ENCODE results near the gene PRSS36. TPM values are rescaled to one million over a fixed set of nuclear protein-coding genes. Genes with fewer than 3 reads are reported as not detected.
A peak's percentile ranks its signal among the peaks of the same experiment; 100 is the strongest.

The PRSS36 gene
- total and polyA plus RNA-seq, 9 of the 15 experiments (the other 6 are each of a cell fraction or from before 2014, with no cell fraction given) = 0.09 to 1.2 (median 0.54) TPM; not detected in 2

DNA sequence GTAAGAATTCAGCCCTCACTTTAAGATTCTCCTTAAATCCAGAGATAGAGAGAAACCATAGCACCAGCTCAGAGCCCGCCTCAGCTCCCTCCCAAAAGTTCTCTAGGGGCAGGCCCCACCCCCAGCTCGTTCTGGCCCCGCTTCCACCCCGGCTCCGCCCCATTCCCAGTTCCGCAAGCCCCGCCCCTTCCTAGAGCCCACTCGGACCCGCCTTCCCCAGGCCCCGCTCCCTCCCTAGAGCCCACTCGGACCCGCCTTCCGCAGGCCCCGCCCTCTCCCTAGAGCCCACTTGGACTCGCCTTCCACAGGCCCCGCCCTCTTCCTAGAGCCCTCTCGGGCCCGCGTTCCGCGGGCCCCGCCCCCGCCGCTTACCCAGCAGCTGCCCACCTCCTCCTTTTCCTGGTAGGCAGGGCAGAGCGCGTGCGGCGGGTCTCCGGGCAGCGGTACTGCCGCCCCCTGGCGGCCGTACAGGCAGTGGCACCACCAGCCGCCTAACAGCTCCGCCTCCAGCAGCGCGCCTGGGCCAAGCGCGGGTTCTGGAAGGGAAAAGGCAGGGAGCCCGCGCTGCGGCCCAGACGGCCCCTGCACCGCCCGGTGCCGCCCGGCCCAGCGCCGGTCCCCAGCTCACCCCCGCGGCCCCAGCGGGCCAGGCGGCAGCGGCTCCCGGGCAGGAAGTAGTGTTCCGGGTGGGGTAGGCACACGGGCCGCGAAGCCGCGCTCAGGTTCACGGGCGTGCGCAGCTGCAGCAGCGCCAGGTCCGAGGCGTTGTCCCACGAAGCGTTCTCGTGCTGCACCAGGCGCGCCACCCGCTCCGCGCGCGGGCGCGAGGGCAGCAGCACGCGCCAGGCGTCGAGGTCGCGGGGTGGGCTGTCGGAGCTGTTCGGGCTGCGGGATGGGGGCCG, 7.5 kb downstream of the PRSS36 start (continued):
- TF ChIP-seq, protein P1, sequence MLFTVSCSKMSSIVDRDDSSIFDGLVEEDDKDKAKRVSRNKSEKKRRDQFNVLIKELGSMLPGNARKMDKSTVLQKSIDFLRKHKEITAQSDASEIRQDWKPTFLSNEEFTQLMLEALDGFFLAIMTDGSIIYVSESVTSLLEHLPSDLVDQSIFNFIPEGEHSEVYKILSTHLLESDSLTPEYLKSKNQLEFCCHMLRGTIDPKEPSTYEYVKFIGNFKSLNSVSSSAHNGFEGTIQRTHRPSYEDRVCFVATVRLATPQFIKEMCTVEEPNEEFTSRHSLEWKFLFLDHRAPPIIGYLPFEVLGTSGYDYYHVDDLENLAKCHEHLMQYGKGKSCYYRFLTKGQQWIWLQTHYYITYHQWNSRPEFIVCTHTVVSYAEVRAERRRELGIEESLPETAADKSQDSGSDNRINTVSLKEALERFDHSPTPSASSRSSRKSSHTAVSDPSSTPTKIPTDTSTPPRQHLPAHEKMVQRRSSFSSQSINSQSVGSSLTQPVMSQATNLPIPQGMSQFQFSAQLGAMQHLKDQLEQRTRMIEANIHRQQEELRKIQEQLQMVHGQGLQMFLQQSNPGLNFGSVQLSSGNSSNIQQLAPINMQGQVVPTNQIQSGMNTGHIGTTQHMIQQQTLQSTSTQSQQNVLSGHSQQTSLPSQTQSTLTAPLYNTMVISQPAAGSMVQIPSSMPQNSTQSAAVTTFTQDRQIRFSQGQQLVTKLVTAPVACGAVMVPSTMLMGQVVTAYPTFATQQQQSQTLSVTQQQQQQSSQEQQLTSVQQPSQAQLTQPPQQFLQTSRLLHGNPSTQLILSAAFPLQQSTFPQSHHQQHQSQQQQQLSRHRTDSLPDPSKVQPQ (CRISPR knock-in tag; IDR thresholded peaks at IDR 0.05; ENCODE audit: borderline replicate concordance) = no peak
- TF ChIP-seq GTF2A2 (tag; IDR thresholded peaks at IDR 0.05) = no peak
- no peak for TF ChIP-seq ZNF3 (CRISPR knock-in tag; IDR thresholded peaks at IDR 0.05)
- peak; percentile 37; the same call in 1 of the 2 replicates for TF ChIP-seq TCF7L2 (IDR thresholded peaks at IDR 0.05; ENCODE audit: low read depth, low read length)
- 0 out of 2 replicates have a peak, but pooled peaks have one; percentile 8 for TF ChIP-seq ZNF740 (CRISPR knock-in tag; IDR thresholded peaks at IDR 0.05)
- no peak for TF ChIP-seq ZNF740 (tag; IDR thresholded peaks at IDR 0.05)
- TF ChIP-seq PHB2 (IDR thresholded peaks at IDR 0.05; ENCODE audit: low read depth) = no peak
- TF ChIP-seq MECOM (CRISPR knock-in tag; IDR thresholded peaks at IDR 0.05) = no peak
- TF ChIP-seq, protein P2, sequence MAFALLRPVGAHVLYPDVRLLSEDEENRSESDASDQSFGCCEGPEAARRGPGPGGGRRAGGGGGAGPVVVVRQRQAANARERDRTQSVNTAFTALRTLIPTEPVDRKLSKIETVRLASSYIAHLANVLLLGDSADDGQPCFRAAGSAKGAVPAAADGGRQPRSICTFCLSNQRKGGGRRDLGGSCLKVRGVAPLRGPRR (CRISPR knock-in tag; IDR thresholded peaks at IDR 0.05) = no peak
- no peak for TF ChIP-seq ZNF584 (CRISPR knock-in tag; IDR thresholded peaks at IDR 0.05; ENCODE audit: low read depth)
- TF ChIP-seq SRF (CRISPR knock-in tag; IDR thresholded peaks at IDR 0.05) = no peak
- no peak for TF ChIP-seq ZC3H8 (IDR thresholded peaks at IDR 0.05)
- TF ChIP-seq ZBTB2 (IDR thresholded peaks at IDR 0.05) = peak; percentile 39; the same call in 1 of the 2 replicates
- TF ChIP-seq ZNF764 (CRISPR knock-in tag; IDR thresholded peaks at IDR 0.05; ENCODE audit: low read depth) = no peak
- peak; percentile 28; the same call in 1 of the 2 replicates for TF ChIP-seq ESRRA (IDR thresholded peaks at IDR 0.05; ENCODE audit: borderline replicate concordance, low read depth)
- no peak for TF ChIP-seq NR2F6 (CRISPR knock-in tag; IDR thresholded peaks at IDR 0.05)
- TF ChIP-seq SAFB (IDR thresholded peaks at IDR 0.05; ENCODE audit: borderline replicate concordance, low read depth, low read length) = 0 out of 2 replicates have a peak, but pooled peaks have one; percentile 18
- TF ChIP-seq THRAP3 (IDR thresholded peaks at IDR 0.05; ENCODE audit: borderline replicate concordance) = no peak
- no peak for TF ChIP-seq FOXA1 (IDR thresholded peaks at IDR 0.05; ENCODE audit: borderline replicate concordance)
- peak; percentile 36 for TF ChIP-seq ZFX (CRISPR knock-in tag; IDR thresholded peaks at IDR 0.05)
- TF ChIP-seq CHD1 (IDR thresholded peaks at IDR 0.05; ENCODE audit: low read length) = no peak
- no peak for TF ChIP-seq NFYB (IDR thresholded peaks at IDR 0.05; ENCODE audit: extremely low read depth, insufficient read length)

Data from K562 (cell line).